GM19351 (cell line): Measurements from ENCODE around the gene RNF115.
"Not testable (repeated sequence)": the region's sequence is repeated elsewhere in the genome, so short reads cannot be mapped to it uniquely, and the experiment has no call there.

Experiments
- ATAC-seq: cut with Tn5 transposase; IDR thresholded peaks from one replicate; pipeline ENCODE4 v1.9.1; 2021; ENCODE audit warnings: mild to moderate bottlenecking, moderate library complexity; ENCODE audit not compliant: unreplicated experiment

RNF115 gene

GRCh38 chr1:145782272-145783099, 41.4 kb downstream of the RNF115 start:
- no peak for ATAC-seq

GRCh38 chr1:145778146-145778540, 45.8 kb downstream of the RNF115 start:
- ATAC-seq, result no peak

GRCh38 chr1:145777357-145778145, 46.3 kb downstream of the RNF115 start:
- ATAC-seq, result no peak

- no peak for ATAC-seq
These were observed 50.5 kb downstream of the RNF115 start for GRCh38 chr1:145773423-145773822.

GRCh38 chr1:145771056-145771455, 52.8 kb downstream of the RNF115 start:
- no peak for ATAC-seq

GRCh38 chr1:145768004-145768403, 55.9 kb downstream of the RNF115 start:
- ATAC-seq, result not testable (repeated sequence)

- ATAC-seq, result not testable (repeated sequence)
These were observed 57.0 kb downstream of the RNF115 start for GRCh38 chr1:145766926-145767325.

GRCh38 chr1:145765585-145766360, 58.1 kb downstream of the RNF115 start:
- not testable (repeated sequence) for ATAC-seq

GRCh38 chr1:145765127-145765526, 58.8 kb downstream of the RNF115 start:
- not testable (repeated sequence) for ATAC-seq

GRCh38 chr1:145764231-145764940, 59.5 kb downstream of the RNF115 start:
- not testable (repeated sequence) for ATAC-seq

GRCh38 chr1:145762001-145762400, 61.9 kb downstream of the RNF115 start:
- not testable (repeated sequence) for ATAC-seq

- not testable (repeated sequence) for ATAC-seq
These were observed 62.4 kb downstream of the RNF115 start for GRCh38 chr1:145761498-145761897.

- not testable (repeated sequence) for ATAC-seq
These were observed 63.4 kb downstream of the RNF115 start for GRCh38 chr1:145760395-145760949.

- no peak for ATAC-seq
These were observed 64.2 kb downstream of the RNF115 start for GRCh38 chr1:145759721-145760120.

- ATAC-seq, result no peak
These were observed 65.3 kb downstream of the RNF115 start for GRCh38 chr1:145758575-145758974.

GRCh38 chr1:145758116-145758515, 65.8 kb downstream of the RNF115 start:
- ATAC-seq, result no peak

- no peak for ATAC-seq
These were observed 66.5 kb downstream of the RNF115 start for GRCh38 chr1:145757420-145757819.

- ATAC-seq, result no peak
These were observed 72.3 kb downstream of the RNF115 start for GRCh38 chr1:145751491-145752037.

GRCh38 chr1:145750426-145750825, 73.5 kb downstream of the RNF115 start:
- no peak for ATAC-seq
